Neural progenitor cell (in vitro differentiated cells): ENCODE data around the gene GIGYF2. TPM values are rescaled to one million over a fixed set of nuclear protein-coding genes. Genes with fewer than 3 reads are reported as not detected.
A peak's percentile ranks its signal among the peaks of the same experiment; 100 is the strongest.

ENCODE experiments used
- DNase-seq: peaks from one replicate; pipeline ENCODE4 v3.0.0-alpha.2; 2016; ENCODE audit warnings: low spot score
- H2AFZ ChIP-seq: fragments of 200-600 bp; sonication (generic); replicated peaks from 2 replicates; pipeline ENCODE4 v1.6.1; 2016; ENCODE audit warnings: antibody characterized with exemption
- H3F3A ChIP-seq: fragments of 200-600 bp; sonication (generic); 2 replicates; pipeline ENCODE4 v1.6.1; 2016; ENCODE audit warnings: antibody characterized with exemption, low read depth
- H3K27ac ChIP-seq: fragments of 200-600 bp; sonication (generic); 2 replicates; pipeline ENCODE4 v1.5.1; 2016; ENCODE audit warnings: mild to moderate bottlenecking
- H3K27me3 ChIP-seq: fragments of 200-600 bp; sonication (generic); 2 replicates; pipeline ENCODE4 v1.6.1; 2016; ENCODE audit warnings: mild to moderate bottlenecking, moderate library complexity
- H3K36me3 ChIP-seq: fragments of 200-600 bp; sonication (generic); 2 replicates; pipeline ENCODE4 v1.5.1; 2016
- H3K4me1 ChIP-seq: fragments of 200-600 bp; sonication (generic); 2 replicates; pipeline ENCODE4 v1.6.1; 2016; ENCODE audit warnings: mixed run types
- H3K4me2 ChIP-seq: fragments of 200-600 bp; sonication (generic); 2 replicates; pipeline ENCODE4 v1.6.1; 2016
- H3K4me3 ChIP-seq: fragments of 200-600 bp; sonication (generic); 2 replicates; pipeline ENCODE4 v1.5.1; 2016
- H3K79me2 ChIP-seq: fragments of 200-600 bp; sonication (generic); 2 replicates; pipeline ENCODE4 v1.6.1; 2016; ENCODE audit warnings: low read depth
- H3K9ac ChIP-seq: fragments of 200-600 bp; sonication (generic); 2 replicates; pipeline ENCODE4 v1.6.1; 2016
- H3K9me3 ChIP-seq: fragments of 200-600 bp; sonication (generic); 2 replicates; pipeline ENCODE4 v1.5.1; 2016; ENCODE audit warnings: low read depth
- H4K20me1 ChIP-seq: fragments of 200-600 bp; sonication (generic); 2 replicates; pipeline ENCODE4 v1.6.1; 2016; ENCODE audit warnings: low read depth
- H3K27ac Mint-ChIP-seq: 3 replicates; pipeline ENCODE4 v1.8.0; 2021; ENCODE audit warnings: mixed read lengths
- H3K27me3 Mint-ChIP-seq: 2 replicates; pipeline ENCODE4 v1.8.0; 2022; ENCODE audit warnings: low read depth, mild to moderate bottlenecking, inconsistent platforms, moderate library complexity, mixed read lengths; ENCODE audit not compliant: insufficient read depth
- H3K36me3 Mint-ChIP-seq: 3 replicates; pipeline ENCODE4 v1.8.0; 2021; ENCODE audit warnings: mixed read lengths
- H3K4me1 Mint-ChIP-seq: 3 replicates; pipeline ENCODE4 v1.8.0; 2021; ENCODE audit warnings: mixed read lengths
- H3K4me3 Mint-ChIP-seq: 3 replicates; pipeline ENCODE4 v1.8.0; 2021; ENCODE audit warnings: mild to moderate bottlenecking, moderate library complexity, mixed read lengths
- H3K9me3 Mint-ChIP-seq: 3 replicates; pipeline ENCODE4 v1.8.0; 2020; ENCODE audit warnings: mixed read lengths
- CTCF ChIP-seq: fragments of 200-600 bp; sonication (generic); IDR thresholded peaks from 2 replicates; pipeline ENCODE4 v1.5.1; 2017; ENCODE audit warnings: antibody characterized with exemption, mild to moderate bottlenecking
- EZH2 ChIP-seq: fragments of 200-600 bp; sonication (generic); IDR thresholded peaks from 2 replicates; pipeline ENCODE4 v1.6.1; 2017; ENCODE audit warnings: antibody characterized with exemption, mild to moderate bottlenecking, moderate library complexity
- EZH2phosphoT487 ChIP-seq: fragments of 200-600 bp; sonication (generic); IDR thresholded peaks from 2 replicates; pipeline ENCODE4 v1.6.1; 2017; ENCODE audit warnings: antibody characterized with exemption
- total RNA-seq: library from RNA; depleted of rRNA; stranded (reverse); fragments of >200 nt; gene quantifications from 2 replicates; pipeline ENCODE4 v1.2.3, GENCODE V29; 2015; ENCODE audit warnings: low replicate concordance

Gene GIGYF2
- total RNA-seq, 1 donor from 2014 or later = 76.3 TPM

- Mint-ChIP-seq H3K4me3 (no peak overlapping the region), H3K9me3 (no peaks in the 10 kb centered on the region), H3K36me3 (peaks cover 1% of the 10 kb centered on the region), H3K27ac (no peak overlapping the region), H3K4me1 (peaks cover 32% of the 10 kb centered on the region), H3K27me3 (peaks cover 14% of the 10 kb centered on the region)
- H3K4me1 ChIP-seq = peaks cover 12% of the 10 kb centered on the region
- H3K36me3 ChIP-seq = no peaks in the 10 kb centered on the region
- no peaks in the 10 kb centered on the region for H3F3A ChIP-seq
- no peak overlapping the region for H3K4me3 ChIP-seq
- no peaks in the 10 kb centered on the region for H4K20me1 ChIP-seq
- TF ChIP-seq EZH2 (no peak), EZH2phosphoT487 (no peak), CTCF (no peak)
- H3K9ac ChIP-seq = no peak overlapping the region
- no peaks in the 10 kb centered on the region for H3K9me3 ChIP-seq
- peaks cover 18% of the 10 kb centered on the region for H3K27me3 ChIP-seq
- peak overlapping the region; percentile 5 for H2AFZ ChIP-seq
- no peak for DNase-seq
- H3K4me2 ChIP-seq = no peak overlapping the region
- H3K79me2 ChIP-seq = no peaks in the 10 kb centered on the region
- H3K27ac ChIP-seq = no peak overlapping the region
Observed at GRCh38 chr2:232893834-232894233, 196.7 kb downstream of the GIGYF2 start.

- Histone ChIP-seq H3K27me3 (peaks cover 22% of the 10 kb centered on the region), H3K4me3 (no peak overlapping the region), H3K9me3 (no peaks in the 10 kb centered on the region), H3F3A (no peaks in the 10 kb centered on the region), H3K9ac (no peak overlapping the region), H4K20me1 (no peaks in the 10 kb centered on the region), H3K36me3 (no peaks in the 10 kb centered on the region), H3K27ac (no peak overlapping the region), H3K4me2 (no peak overlapping the region), H3K79me2 (no peaks in the 10 kb centered on the region), H3K4me1 (peaks cover 12% of the 10 kb centered on the region), H2AFZ (peak overlapping the region; percentile 5)
- DNase-seq = no peak
- peaks cover 12% of the 10 kb centered on the region for H3K27me3 Mint-ChIP-seq
- H3K36me3 Mint-ChIP-seq = peaks cover 1% of the 10 kb centered on the region
- H3K9me3 Mint-ChIP-seq = no peaks in the 10 kb centered on the region
- no peak overlapping the region for H3K4me3 Mint-ChIP-seq
- TF ChIP-seq EZH2phosphoT487 (no peak), CTCF (no peak), EZH2 (no peak)
- peaks cover 32% of the 10 kb centered on the region for H3K4me1 Mint-ChIP-seq
- H3K27ac Mint-ChIP-seq = no peak overlapping the region
Observed at GRCh38 chr2:232894251-232894650, 197.1 kb downstream of the GIGYF2 start.

GRCh38 chr2:232894746-232895145 lies 197.6 kb downstream of the GIGYF2 start:
- Mint-ChIP-seq H3K4me1 (peaks cover 32% of the 10 kb centered on the region), H3K27ac (peak overlapping the region; percentile 48), H3K36me3 (peaks cover 1% of the 10 kb centered on the region), H3K9me3 (no peaks in the 10 kb centered on the region), H3K27me3 (peaks cover 7% of the 10 kb centered on the region), H3K4me3 (no peak overlapping the region)
- Histone ChIP-seq H3K36me3 (no peaks in the 10 kb centered on the region), H3K27ac (no peak overlapping the region), H2AFZ (no peak overlapping the region), H3K79me2 (no peaks in the 10 kb centered on the region), H3K4me1 (peaks cover 12% of the 10 kb centered on the region), H3K27me3 (peaks cover 27% of the 10 kb centered on the region), H3K9ac (no peak overlapping the region), H3K4me3 (no peak overlapping the region), H3K9me3 (no peaks in the 10 kb centered on the region), H3K4me2 (no peak overlapping the region), H3F3A (no peaks in the 10 kb centered on the region), H4K20me1 (no peaks in the 10 kb centered on the region)
- DNase-seq = no peak
- TF ChIP-seq EZH2phosphoT487 (no peak), EZH2 (no peak), CTCF (no peak)
